ENCODE data around the gene C10orf71.

DNA sequence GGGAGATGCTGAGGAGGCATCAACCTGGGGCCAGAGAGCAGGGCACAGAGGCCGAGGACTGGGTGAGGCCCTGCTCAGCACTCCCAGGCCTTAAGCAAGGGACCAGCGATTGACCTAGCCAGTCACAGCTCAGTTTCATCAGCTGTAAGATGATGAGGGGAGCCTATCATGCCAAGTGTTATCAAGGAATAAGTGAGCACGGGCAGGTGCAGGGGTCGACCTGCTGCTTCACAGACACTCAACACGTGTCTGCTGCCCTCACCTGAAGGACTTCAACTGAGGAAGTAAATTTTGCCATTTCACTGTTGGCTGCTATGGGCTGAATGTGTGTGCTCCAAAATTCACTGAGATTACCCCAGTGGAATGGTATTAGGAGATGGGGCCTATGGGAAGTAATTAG lies 9.9 kb downstream of the C10orf71 start:
- TF ChIP-seq, protein P1, sequence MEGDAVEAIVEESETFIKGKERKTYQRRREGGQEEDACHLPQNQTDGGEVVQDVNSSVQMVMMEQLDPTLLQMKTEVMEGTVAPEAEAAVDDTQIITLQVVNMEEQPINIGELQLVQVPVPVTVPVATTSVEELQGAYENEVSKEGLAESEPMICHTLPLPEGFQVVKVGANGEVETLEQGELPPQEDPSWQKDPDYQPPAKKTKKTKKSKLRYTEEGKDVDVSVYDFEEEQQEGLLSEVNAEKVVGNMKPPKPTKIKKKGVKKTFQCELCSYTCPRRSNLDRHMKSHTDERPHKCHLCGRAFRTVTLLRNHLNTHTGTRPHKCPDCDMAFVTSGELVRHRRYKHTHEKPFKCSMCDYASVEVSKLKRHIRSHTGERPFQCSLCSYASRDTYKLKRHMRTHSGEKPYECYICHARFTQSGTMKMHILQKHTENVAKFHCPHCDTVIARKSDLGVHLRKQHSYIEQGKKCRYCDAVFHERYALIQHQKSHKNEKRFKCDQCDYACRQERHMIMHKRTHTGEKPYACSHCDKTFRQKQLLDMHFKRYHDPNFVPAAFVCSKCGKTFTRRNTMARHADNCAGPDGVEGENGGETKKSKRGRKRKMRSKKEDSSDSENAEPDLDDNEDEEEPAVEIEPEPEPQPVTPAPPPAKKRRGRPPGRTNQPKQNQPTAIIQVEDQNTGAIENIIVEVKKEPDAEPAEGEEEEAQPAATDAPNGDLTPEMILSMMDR (IDR thresholded peaks at IDR 0.05): no peak
- no peak for TF ChIP-seq POLR2A (IDR thresholded peaks at IDR 0.05)
